CD4-positive, alpha-beta T cell (primary cell): Measurements from ENCODE around the gene SNX7. TPM values are rescaled to one million over a fixed set of nuclear protein-coding genes. Genes with fewer than 3 reads are reported as not detected.

Experiments used
- ATAC-seq: fragments of 200-7000 bp; cut with Tn5 transposase; one replicate; pipeline ENCODE4 v1.10.0; 2022; ENCODE audit warnings: mild to moderate bottlenecking; ENCODE audit not compliant: poor library complexity
- CTCF ChIA-PET: fragments of 350-600 bp; sonication (Branson Sonifier 250); formaldehyde crosslinking; loops from one replicate; lab custom pipeline; 2021; ENCODE audit warnings: antibody characterized with exemption, inconsistent platforms; lab: Charles Lee
- POLR2A ChIA-PET: fragments of 350-600 bp; sonication (Branson Sonifier 250); formaldehyde crosslinking; loops from one replicate; lab custom pipeline; 2021; ENCODE audit warnings: antibody characterized with exemption, inconsistent platforms; lab: Charles Lee
- DNase-seq, 14 experiments: peaks; one replicate each; pipeline ENCODE4 v3.0.0-alpha.2; 2013 to 2020; ENCODE audit warnings: mixed read lengths in 2 of 14
- H3K27ac ChIP-seq, 2 donors: one replicate each; pipeline versions ENCODE4 v1.5.1 to v1.7.0; 2013; ENCODE audit warnings: low read length in 2 of 2, low read depth in 1 of 2, mild to moderate bottlenecking in 1 of 2
- H3K27me3 ChIP-seq, 2 experiments: 1 replicate in 1 of 2; 2 replicates in 1 of 2; pipeline versions ENCODE4 v1.6.1 to v1.7.0; 2013; ENCODE audit warnings: low read length in 2 of 2, control low read depth in 1 of 2, mild to moderate bottlenecking in 1 of 2, moderate library complexity in 1 of 2; ENCODE audit not compliant: insufficient read depth in 2 of 2, control insufficient read depth in 1 of 2
- H3K36me3 ChIP-seq: one replicate; pipeline ENCODE4 v1.6.1; 2013; ENCODE audit warnings: low read length, control low read depth; ENCODE audit not compliant: insufficient read depth
- H3K4me1 ChIP-seq: one replicate; pipeline ENCODE4 v1.6.1; 2013; ENCODE audit warnings: low read length, control low read depth; ENCODE audit not compliant: insufficient read depth
- H3K4me3 ChIP-seq: one replicate; pipeline ENCODE4 v1.5.1; 2013; ENCODE audit warnings: mild to moderate bottlenecking, low read length, moderate library complexity
- H3K9me3 ChIP-seq, 2 experiments: 1 replicate in 1 of 2; 2 replicates in 1 of 2; pipeline versions ENCODE4 v1.6.1 to v1.7.0; 2013; ENCODE audit warnings: low read length in 2 of 2, mild to moderate bottlenecking in 2 of 2, control low read depth in 1 of 2, moderate library complexity in 1 of 2; ENCODE audit not compliant: control insufficient read depth in 1 of 2, insufficient read depth in 1 of 2
- H3K27ac Mint-ChIP-seq: one replicate; pipeline ENCODE4 v1.8.0; 2020; ENCODE audit warnings: mixed read lengths
- H3K27me3 Mint-ChIP-seq: one replicate; pipeline ENCODE4 v1.8.0; 2021; ENCODE audit warnings: mixed read lengths
- H3K36me3 Mint-ChIP-seq: one replicate; pipeline ENCODE4 v1.8.0; 2021; ENCODE audit warnings: low read depth, mixed read lengths
- H3K4me1 Mint-ChIP-seq: one replicate; pipeline ENCODE4 v1.8.0; 2021; ENCODE audit warnings: low read depth, mixed read lengths
- H3K4me3 Mint-ChIP-seq: one replicate; pipeline ENCODE4 v1.8.0; 2020; ENCODE audit warnings: mild to moderate bottlenecking, mixed read lengths
- H3K9me3 Mint-ChIP-seq: one replicate; pipeline ENCODE4 v1.8.0; 2020; ENCODE audit warnings: mixed read lengths
- CTCF ChIP-seq: fragments of 200-600 bp; IDR thresholded peaks from one replicate; pipeline ENCODE4 v1.8.0; 2022; ENCODE audit warnings: antibody characterized with exemption, mild to moderate bottlenecking
- intact Hi-C, 2 experiments: fragments of 100-400 bp; cut with DNase I in 1 of 2; cut with micrococcal nuclease in 1 of 2; formaldehyde crosslinking; loops; one replicate each; pipeline versions ENCODE4 v1.15.1 to v1.9.0; 2023 to 2025; cut with DNase I, micrococcal nuclease
- total RNA-seq, 174 experiments: library from RNA in 2 of 174; stranded (reverse) in 2 of 174; gene quantifications; one replicate each; pipeline ENCODE4 v1.2.3 and lab custom pipeline; 2021 to 2026

SNX7 gene
- total RNA-seq, 2 experiments from 2014 or later, result not detected

DNA sequence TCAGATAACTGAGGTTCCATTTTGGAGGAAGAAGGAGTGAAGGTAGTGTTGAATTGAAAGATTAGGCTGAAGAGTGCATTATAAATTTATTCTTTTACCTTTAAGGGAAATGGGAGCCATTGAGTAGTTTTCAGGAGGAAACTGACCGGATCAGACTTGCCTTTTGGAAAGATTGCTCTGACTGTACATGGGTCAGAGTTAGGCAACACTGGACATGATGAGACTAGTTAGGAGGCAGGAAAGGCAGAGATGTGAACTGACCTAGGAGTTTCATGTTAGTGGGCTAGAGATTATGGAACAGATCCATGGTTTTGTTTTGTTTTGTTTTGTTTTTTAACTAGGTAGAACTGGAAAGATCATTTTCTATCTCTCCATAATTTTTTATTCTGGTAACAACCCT is 78.2 kb downstream of the SNX7 start:
- no peaks in the 10 kb centered on the region for H3K9me3 ChIP-seq
- ChIA-PET CTCF (no interaction called here), POLR2A (no interaction called here)
- Mint-ChIP-seq H3K27ac (no peak overlapping the region), H3K4me3 (no peak overlapping the region), H3K36me3 (no peaks in the 10 kb centered on the region), H3K9me3 (no peaks in the 10 kb centered on the region), H3K27me3 (peaks cover 28% of the 10 kb centered on the region), H3K4me1 (no peaks in the 10 kb centered on the region)
- peaks cover 0 to 5% of the 10 kb centered on the region in 2 experiments for H3K27me3 ChIP-seq
- H3K4me3 ChIP-seq, result no peak overlapping the region
- ATAC-seq, result no peak
- TF ChIP-seq CTCF, result no peak
- no peaks in the 10 kb centered on the region for H3K36me3 ChIP-seq
- H3K27ac ChIP-seq, result no peak overlapping the region
- no peaks in the 10 kb centered on the region for H3K4me1 ChIP-seq
- intact Hi-C loops, result no loop called here
- DNase-seq, result no peak

DNA sequence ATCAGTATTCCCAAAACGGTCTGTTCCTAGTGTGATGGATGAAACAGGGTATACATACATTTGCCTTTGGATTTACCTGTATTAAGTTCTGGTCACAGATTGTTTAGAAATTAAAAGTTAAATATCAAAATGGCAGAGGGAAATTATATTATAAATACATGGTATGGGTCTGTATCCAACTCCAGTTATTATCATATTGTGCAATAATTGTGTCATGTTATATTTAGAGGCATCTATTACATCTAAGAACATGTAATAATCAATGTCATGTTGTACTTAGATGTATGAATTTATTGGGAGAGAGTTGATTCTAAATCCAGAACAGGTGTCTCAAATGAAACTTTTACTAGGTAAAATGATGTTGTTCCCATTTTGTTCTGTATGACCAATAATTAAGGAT is 79.6 kb downstream of the SNX7 start:
- H3K4me1 Mint-ChIP-seq, result no peaks in the 10 kb centered on the region
- intact Hi-C loops, result no loop called here
- ATAC-seq (no peak), DNase-seq (no peak)
- TF ChIP-seq CTCF, result no peak
- H3K4me3 Mint-ChIP-seq, result no peak overlapping the region
- CTCF ChIA-PET, result no interaction called here
- H3K9me3 Mint-ChIP-seq, result no peaks in the 10 kb centered on the region
- H3K36me3 Mint-ChIP-seq, result no peaks in the 10 kb centered on the region
- H3K9me3 ChIP-seq, result no peaks in the 10 kb centered on the region
- no peaks in the 10 kb centered on the region for H3K36me3 ChIP-seq
- no peak overlapping the region for H3K27ac Mint-ChIP-seq
- POLR2A ChIA-PET, result no interaction called here
- peaks cover 26% of the 10 kb centered on the region for H3K27me3 Mint-ChIP-seq
- peaks cover 0 to 5% of the 10 kb centered on the region in 2 experiments for H3K27me3 ChIP-seq
- no peak overlapping the region for H3K4me3 ChIP-seq
- no peaks in the 10 kb centered on the region for H3K4me1 ChIP-seq
- H3K27ac ChIP-seq, result no peak overlapping the region

DNA sequence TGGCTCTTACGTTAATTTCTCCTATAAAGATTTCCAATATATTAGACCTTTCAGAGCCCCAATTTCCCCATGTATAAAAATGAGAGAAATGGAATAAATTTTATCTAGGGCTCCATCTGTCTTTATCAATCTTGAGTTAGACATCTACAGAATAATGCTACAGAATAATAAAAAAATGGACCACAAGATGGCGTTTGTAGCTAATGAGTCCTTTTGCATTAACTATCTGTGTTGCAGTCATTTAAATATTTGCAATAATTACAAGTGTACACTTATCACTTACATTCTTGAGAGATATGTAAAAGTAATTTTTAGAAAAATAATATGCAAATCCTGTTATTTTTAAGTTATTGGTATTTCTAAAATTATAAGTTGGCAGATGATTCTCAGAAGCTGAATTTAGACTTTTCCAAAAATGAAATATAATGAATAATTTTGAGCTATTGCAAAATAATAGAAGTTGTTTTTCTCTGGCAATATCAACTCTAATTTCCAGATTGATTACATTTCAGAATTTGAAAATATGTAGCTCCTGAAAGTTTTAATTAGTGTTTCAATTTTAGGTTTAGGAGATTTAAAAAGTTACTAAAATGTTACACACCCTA is 87.7 kb downstream of the SNX7 start:
- Histone ChIP-seq H3K27ac (no peak overlapping the region), H3K4me3 (no peak overlapping the region), H3K36me3 (no peaks in the 10 kb centered on the region), H3K9me3 (no peaks in the 10 kb centered on the region), H3K27me3 (no peaks in the 10 kb centered on the region), H3K4me1 (no peaks in the 10 kb centered on the region)
- Mint-ChIP-seq H3K4me1 (no peaks in the 10 kb centered on the region), H3K9me3 (no peaks in the 10 kb centered on the region), H3K27me3 (peaks cover 5% of the 10 kb centered on the region), H3K36me3 (no peaks in the 10 kb centered on the region), H3K4me3 (no peak overlapping the region), H3K27ac (no peak overlapping the region)
- ATAC-seq, result no peak
- DNase-seq, result peak in 3 of 14 experiments; percentile 33 to 37 (median 36)
- CTCF ChIA-PET, result interaction anchor here (0.7 to 1.6 kb wide), 2 partner anchors 10 to 732 kb away, joined by 3 to 6 read pairs; no protein-coding TSS in a partner anchor
- POLR2A ChIA-PET, result no interaction called here
- TF ChIP-seq CTCF, result peak; percentile 59
- intact Hi-C loops, result loop anchor here (1.0 to 5.0 kb wide), 4 partner anchors 732 to 958 kb away; no protein-coding TSS in a partner anchor
